GM18519 (cell line): Measurements from ENCODE around the gene ZBTB5.
"Not testable (repeated sequence)": the region's sequence is repeated elsewhere in the genome, so short reads cannot be mapped to it uniquely, and the experiment has no call there.

Source experiments
- ATAC-seq: cut with Tn5 transposase; IDR thresholded peaks from one replicate; pipeline ENCODE4 v1.9.1; 2021; ENCODE audit warnings: mild to moderate bottlenecking, moderate library complexity; ENCODE audit not compliant: unreplicated experiment, low FRiP score

Gene ZBTB5

DNA sequence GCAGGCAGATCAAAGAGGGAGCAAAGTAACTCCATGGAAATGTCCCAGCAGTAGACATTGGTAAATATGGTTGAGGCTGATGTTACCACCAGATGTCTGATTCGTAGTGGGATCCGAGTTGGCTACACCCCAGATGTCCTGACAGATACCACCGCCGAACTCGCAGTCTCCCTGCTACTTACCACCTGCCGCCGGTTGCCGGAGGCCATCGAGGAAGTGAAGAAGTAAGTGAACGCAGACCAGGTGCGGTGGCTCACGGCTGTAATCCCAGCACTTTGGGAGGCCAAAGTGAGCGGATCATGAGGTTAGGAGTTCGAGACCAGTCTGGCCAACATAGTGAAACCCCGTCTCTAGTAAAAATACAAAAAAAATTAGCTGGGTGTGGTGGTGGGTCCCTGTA lies 38.8 kb downstream of the ZBTB5 start:
- not testable (repeated sequence) for ATAC-seq

DNA sequence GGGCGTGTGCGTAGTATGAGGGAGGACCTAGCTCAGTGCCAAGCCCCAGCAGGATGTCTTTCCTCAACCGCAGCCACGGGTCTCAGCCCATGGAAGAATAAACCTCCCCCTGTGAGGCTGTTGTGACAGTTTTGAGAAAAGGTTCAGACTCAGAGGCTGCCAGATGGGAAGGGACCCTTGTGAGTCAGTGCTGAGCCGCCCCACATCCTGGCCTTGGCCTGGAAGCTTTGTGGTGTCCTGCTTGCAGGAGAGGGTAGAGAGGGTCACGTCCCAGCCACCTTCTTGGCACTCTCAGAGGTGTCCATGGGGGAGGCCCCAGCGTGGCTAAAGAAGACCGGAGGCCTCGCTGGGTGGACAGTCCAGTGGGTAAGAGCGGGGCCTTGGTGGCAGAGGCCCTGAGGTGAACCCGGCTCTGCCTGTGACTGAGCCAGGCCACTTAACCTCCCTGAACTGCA lies 39.9 kb downstream of the ZBTB5 start:
- no peak for ATAC-seq

DNA sequence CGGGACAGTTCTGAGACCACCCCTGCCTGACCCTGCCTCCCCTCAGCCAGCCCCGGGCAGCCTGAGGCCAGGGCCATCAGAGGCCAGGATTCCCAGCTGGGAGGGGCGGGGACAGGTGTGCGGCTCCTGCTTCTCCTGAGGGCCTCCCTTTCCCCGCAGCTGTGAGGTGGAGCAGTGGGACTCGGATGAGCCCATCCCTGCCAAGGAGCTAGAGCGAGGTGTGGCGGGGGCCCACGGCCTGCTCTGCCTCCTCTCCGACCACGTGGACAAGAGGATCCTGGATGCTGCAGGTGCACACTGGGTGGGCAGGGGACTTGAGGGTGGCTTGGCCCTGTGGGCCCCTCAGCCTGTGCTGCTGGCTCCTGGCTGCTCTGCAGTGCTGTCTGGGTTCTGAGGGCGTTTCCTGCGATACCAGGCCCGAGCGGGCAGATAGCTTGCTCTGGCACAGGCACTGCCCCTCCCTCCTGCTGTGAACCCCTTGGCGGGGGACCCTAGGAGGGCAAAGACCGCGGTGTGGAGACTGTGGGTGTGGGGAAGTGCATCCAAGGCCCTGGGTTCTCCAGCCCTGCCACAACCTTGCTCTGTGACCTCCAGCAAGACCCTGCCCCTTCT lies 40.5 kb downstream of the ZBTB5 start:
- ATAC-seq: no peak

DNA sequence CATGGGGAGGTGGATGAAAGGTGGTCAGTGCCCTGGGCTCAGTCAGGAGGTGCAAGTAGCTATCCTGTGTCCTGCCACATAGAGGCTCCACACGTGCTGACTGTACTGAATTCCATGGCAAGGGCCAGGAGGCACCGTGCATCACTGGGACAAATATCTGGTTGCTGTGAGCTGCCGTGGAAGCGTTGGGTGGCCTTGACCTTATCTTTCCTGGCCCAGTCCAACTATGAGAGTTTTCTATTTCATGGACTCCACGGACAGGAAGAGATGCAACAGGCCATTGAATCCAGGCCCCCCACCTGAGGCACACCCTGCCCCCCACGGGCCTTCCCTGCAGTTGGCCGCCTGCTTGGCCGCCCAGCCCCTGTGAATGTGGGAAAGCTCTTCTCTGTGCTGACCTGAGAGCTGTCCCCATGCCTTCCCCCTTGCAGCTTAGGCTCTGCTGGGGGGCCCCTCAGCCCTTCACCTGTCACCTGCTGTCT lies 41.0 kb downstream of the ZBTB5 start:
- no peak for ATAC-seq

DNA sequence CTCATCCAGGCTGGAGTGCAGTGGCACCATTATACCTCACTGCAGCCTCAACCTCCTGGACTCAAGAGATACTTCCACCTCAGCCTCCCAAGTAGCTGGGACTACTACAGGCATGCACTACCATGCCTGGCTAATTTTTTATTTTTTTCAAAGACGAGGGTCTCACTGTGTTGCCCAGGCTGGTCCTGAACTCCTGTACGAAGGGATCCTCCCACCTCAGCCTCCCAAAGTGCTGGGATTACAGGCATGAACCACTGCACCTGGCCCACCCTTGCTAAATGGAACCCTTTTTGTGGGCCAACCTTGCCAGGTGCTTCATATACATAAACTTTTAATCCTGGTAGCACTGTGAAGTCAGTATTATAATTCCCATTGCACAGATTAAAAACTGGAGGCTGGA lies 41.7 kb downstream of the ZBTB5 start:
- no peak for ATAC-seq

DNA sequence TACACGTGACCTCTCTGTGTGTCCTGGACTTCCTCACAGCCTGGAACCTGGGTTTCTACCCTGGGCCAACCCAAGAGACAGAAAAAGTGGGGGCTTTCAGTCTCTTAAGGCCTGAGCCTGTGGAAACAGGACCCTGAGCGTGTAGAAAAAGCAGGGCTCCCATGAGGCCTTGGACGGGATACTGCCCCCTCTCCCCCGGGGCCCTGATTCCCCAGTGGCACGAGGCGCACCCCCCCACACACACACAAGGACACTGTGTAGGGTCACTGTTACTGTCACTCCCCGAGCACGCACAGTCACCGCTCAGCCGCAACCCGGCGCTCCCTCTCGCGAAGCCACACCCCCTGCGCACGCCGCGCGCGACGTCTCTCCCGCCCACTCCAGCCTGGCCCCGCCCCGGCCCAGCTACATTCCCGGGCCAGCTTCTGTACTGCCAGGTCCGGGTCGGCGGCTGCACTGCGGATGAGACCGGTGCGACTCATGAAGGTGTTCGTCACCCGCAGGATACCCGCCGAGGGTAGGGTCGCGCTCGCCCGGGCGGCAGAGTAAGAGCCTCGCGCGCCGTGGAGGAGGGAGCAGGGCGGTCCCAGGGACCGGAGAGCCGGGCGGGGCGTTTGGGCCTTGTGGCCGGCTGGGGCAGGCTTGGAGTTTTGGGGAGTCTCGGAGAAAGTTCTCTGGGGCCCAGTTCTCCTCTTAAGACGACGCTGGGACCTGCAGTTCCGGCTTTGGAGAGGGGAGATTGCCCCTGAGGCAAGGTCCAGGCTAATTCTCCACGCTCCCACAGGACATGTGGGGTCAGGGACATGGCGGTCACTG lies 42.8 kb downstream of the ZBTB5 start, which contains the start of gene GRHPR:
Gene GRHPR (plus strand): TSS at position 408 of the 816 bp plus-strand sequence. CDS start 55 bp downstream, at position 463.
- peak; percentile 78 for ATAC-seq

DNA sequence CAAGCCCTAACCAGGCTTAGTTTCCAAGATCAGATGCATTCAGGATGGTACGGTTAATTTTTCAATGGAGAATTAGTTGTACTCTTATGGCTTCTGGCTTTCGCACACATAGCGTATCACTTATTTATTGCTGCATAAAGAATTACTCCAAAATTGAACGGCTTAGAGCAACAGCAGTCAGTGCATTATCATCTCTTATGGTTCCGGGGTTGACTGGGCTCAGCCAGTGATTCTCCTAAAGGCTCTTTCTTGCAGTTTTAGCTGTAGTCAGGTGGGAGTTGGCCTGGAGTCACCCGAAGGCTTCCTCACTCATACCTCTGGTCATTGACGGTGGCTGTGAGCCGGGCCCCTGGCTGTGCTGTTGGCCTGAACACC lies 43.3 kb downstream of the ZBTB5 start:
- no peak for ATAC-seq

DNA sequence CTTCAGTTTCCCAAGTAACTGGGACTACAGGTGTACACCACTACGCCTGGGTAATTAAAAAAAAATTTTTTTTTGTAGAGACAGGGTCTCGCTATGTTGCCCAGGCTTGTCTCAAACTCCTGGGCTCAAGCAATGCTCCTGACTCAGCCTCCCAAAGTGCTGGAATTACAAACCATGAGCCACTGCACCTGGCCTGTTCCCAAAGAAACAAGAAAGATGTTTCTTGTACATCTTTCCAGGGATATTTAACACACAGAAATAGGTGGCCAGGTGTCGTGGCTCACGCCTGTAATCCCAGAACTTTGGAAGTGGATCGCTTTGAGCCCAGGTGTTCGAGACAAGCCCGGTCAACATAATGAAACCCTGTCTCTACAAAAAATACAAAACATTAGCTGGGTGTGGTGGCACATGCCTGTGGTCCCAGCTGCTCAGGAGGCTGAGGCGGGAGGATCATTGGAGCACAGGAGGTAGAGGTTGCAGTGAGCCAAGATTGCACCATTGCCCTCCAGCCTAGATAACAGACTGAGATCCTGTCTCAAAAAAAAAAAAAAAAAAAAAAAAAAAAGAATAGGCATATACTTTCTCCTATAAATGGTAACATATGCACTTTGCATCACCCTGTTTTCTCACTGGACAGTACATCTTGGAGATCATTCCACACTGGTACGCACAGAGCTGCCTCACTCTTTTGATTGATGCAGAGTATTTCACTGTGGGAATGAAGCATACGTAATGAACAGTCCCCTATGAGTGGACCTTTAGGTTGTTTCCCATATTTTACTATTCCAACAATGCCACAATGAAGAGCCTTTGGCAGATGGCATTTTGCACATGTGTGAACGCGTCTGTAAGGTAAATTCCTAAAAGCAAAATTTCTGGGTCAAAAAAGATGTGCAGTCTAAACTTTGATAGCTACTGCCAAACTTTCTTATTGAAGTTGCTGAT lies 44.7 kb downstream of the ZBTB5 start:
- no peak for ATAC-seq

DNA sequence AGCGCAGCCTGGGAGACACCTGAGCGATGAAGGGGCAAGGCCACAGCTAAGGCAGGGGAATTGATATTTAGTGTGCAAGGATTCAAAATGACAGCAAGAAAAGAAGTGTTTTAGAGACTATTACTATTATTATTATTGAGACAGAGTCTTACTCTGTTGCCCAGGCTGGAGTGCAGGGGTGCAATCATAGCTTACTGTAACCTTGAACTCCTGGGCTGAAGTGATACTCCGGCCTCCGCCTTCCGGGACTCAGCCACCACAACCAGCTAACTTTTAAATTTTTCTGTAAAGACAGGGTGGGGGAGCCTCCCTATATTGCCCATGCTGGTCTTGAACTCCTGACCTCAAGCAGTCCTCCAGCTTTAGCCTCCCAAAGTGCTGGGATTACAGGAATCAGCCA lies 46.0 kb downstream of the ZBTB5 start:
- ATAC-seq: no peak

DNA sequence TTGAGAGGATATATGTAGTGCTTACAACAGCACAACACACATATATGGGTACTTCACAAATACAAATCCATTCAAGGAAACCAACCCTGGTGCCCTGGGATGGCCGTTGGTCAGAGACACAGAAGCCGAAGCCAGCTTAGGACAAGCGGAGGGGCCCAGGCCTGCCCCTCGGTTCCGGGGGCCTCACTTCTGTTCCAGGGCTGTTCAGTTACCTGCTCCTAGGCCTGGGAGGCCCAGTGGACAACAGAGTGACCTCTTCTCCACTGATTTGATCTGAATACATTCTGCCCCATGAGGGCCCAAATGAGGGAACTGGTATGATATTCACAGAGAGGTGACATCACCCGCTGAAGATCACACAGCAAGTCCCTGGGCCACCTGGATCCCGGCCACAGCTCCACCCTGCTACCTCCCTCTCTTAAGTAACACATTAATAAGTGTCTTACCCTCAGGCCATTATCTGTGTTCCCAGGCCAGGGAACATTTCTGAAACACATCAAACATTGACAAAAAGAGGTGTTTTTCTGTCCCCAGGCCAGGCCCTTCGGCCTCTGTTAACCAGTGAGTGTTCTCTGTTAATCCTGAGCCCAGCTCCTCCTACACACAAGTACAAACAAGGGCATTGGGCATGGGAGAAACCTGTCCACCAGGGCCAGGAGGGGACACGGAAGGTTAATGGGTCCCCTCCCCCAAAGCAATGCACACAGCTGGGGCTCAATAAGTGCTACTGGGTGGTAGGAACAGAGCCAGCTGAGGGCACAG lies 47.2 kb downstream of the ZBTB5 start:
- ATAC-seq: no peak

DNA sequence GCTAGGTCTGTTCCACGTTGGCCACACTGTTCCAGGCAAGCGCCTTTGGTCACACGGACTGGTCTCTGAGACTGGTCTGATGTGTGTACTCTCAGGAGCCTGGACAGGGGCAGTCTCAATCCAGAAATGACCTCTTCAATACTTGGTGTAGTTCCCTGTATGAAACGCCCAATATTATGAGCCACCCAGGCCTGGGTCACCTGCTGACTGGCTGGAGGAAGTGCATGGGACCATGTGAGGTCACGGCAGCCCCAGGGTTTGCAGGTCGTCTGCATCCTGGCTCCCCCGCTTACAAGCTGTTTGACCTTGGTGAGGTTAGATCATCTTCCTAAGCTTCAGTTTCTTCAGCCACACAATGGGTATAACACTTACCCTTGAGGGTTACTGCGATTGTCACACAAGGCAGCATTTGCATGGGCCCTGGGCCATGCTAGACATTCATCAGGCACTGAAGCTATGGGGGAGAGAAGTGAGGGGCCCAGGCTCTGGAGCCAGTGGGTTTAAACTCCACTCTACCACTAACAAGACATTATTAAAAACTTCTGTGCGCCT lies 47.9 kb downstream of the ZBTB5 start:
- ATAC-seq: no peak

DNA sequence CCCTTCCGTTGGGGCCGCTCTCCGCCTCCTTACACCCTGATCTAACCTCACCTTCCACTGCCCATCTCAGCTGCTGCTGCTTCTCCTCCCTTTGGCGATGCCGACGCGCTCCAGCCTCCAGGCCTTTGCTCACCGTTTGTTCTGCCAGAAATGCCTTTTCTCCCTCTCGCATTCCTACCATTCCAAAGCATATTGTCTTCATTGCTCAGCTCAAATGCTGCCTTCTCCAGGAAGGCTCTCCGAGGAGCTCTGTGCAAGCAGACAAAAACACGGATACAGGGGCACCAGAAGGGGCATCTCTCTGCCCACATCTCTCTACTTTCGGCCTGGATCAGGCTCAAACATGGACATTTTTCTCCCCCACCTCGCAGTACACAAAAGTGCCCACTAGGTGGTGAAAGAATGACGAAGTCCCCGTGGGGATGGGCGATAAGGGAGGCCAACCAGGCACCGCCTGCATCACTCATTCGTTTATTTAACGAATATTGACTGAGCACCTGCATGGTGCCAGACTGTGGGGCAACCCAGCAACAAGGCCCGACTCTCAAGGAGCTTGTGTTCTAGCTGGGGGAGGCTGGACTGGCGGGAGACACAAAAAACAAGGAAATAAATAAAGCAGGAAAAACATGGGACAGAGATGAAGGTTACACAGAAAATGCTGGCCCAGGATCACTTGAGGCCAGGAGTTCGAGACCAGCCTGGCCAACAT lies 50.1 kb downstream of the ZBTB5 start:
- ATAC-seq: no peak

DNA sequence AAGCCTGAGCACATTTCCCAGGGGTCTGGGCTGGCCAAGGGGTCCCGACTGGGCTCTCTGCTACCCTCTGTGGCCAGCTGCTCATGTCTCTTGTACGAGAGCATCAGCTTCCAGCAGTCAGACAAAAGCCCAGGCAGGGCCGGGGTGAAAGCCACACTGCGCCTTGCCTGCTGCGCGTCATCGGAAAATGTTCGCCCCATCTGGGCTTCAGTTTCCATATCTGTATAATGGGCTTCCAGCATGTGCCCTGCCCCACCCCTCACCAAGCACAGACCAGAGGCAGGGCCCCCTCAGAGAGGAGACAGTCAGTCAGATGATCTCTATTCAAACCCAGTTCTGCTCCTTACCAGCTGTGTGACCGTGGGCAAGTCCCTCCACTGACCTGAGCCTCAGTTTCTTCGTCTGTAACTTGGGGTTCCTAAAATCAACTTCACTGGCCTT lies 50.7 kb downstream of the ZBTB5 start:
- ATAC-seq: no peak

DNA sequence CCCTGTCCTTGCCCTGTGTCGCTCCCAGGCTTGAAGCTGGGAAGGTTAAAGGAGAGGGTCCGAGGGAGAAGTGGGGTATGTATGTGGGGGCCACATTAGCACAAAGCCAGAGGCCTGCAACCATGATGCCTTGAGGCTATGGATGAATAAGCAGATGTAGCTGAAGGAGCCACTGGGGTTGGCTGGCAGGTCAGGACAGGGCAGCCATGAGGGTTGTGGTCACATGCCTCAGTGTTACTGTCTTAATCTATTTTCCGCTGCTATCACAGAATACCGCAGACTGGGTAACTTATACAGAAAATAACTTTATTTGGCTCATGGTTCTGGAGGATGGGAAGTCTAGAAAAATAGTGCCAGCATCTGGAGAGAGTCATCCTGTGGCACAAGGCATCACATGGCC lies 51.9 kb downstream of the ZBTB5 start:
- ATAC-seq: no peak

DNA sequence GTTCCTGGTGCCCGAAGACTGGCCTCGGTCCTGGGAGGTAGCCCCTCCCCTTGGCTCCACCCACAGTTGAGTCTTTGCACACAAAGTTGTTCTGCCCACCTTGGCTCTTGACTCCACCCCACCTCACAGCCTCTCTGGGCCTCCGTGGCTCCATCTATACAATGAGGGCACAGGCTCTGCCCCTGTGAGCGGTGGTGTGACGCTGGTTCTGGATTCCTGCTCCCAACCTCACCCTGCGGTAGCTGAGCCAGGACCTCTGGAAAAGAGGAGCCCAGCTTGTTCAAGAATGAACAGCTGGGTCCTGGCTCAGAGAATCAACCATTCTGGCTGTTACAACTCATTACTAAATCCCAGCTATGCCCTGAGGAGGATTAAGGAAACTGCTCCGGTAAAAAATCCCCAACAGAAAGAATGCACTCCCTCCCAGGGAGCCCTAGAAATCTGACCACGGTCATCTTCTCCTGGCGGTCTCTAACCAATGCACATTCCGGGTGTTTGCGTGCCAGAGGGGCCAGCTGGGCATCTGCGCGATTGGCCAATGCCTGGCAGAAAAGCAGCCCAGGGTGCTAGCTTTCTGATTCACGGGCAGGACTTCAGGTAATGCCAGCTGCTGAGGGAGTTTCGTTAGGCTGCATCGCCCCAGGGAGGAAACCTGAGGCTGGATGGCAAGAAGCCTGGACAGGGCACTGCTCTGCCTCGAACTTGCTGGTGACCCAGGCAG lies 52.7 kb downstream of the ZBTB5 start:
- ATAC-seq: no peak

DNA sequence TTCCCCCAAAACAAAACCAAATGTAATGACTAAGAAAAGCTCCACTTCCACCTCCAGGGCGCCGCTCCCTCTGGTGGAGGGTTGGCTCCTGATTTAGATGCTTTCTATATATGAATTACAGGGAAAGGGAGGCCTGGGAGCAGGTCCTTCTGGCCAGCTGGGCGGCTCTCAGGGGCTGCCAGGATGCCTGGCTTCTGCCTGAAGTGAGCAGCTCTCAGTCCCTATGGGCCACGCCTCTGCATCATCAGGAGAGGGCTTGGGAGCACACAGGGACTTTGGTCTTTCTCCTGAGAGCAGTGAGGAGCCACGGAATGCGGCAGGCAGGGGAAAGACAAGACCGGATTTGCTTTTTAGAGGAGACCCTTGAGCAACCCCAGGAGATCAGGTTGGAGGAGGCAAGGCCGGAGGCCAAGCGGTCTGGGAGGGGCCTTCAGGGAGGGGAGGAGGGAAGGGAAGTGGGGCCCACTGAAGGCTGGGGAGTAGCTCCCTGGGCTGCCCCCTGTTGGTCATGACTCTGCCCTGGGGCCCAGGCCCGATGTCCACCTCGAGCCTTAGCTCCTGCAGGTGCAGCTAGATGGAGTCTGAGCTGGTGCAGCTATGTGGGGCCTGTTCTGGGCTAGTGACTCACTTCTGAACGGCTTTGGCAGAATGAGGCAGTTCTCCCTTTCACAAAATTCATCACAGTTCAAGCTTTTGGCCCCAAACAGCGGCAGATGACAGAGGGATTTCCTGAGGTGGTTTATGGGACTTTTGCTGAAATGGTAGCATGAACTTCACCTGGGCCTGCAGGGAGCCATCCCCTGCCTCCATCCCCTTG lies 54.1 kb downstream of the ZBTB5 start:
- no peak for ATAC-seq

DNA sequence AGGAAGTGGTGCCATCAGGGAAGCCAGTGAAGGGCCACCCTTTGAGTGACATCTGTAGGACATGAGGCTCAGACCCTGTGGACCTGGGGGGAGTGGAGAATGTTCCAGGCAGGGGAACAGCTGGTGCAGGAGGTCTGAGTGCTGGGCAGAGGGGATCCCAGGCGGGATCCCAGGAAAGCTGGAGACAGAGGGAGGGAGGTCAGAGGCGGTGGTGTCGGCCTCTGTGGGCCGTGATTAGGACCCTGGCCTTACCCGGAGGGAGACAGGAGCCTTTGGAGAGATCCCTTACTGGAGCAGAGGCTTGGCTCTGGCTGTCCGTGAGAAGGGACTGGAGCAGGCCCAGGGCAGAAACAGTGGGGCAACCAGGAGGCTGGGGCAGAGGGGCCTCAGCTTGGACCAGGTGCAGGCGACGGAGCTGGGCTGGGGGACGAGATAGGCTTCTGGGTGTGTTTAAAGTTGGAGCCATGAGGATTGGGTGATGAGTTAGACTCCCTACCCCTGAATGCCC lies 54.8 kb downstream of the ZBTB5 start:
- no peak for ATAC-seq
